Astrocyte (in vitro differentiated cells and primary cell): ENCODE data around the gene TAF3. TPM values are rescaled to one million over a fixed set of nuclear protein-coding genes. Genes with fewer than 3 reads are reported as not detected.
A peak's percentile ranks its signal among the peaks of the same experiment; 100 is the strongest.

Experiments
- DNase-seq: peaks from one replicate; pipeline ENCODE4 v3.0.0-alpha.2; 2010; ENCODE audit warnings: low read depth
- FAIRE-seq: peaks from 2 replicates; lab custom pipeline; 2011; peaks lifted over from hg19 to GRCh38; lab: Jason Lieb, UNC
- H2AFZ ChIP-seq: 2 replicates; pipeline ENCODE4 v1.6.0; 2012; ENCODE audit warnings: low read depth, low read length, inconsistent platforms
- H3K27ac ChIP-seq: 2 replicates; pipeline ENCODE4 v1.5.1; 2011; ENCODE audit warnings: low read depth, low read length, inconsistent platforms
- H3K27me3 ChIP-seq: 2 replicates; pipeline ENCODE4 v1.6.0; 2011; ENCODE audit warnings: low read length, inconsistent platforms; ENCODE audit not compliant: insufficient read depth
- H3K36me3 ChIP-seq: 2 replicates; pipeline ENCODE4 v1.5.1; 2011; ENCODE audit warnings: low read length, inconsistent platforms; ENCODE audit not compliant: insufficient read depth
- H3K4me1 ChIP-seq: 2 replicates; pipeline ENCODE4 v1.5.1; 2011; ENCODE audit warnings: low read length, inconsistent platforms; ENCODE audit not compliant: insufficient read depth
- H3K4me2 ChIP-seq: 2 replicates; pipeline ENCODE4 v1.6.0; 2012; ENCODE audit warnings: low read length, inconsistent platforms
- H3K4me3 ChIP-seq: 2 replicates; pipeline ENCODE4 v1.5.1; 2011; ENCODE audit warnings: low read depth, mild to moderate bottlenecking, low read length, inconsistent platforms; ENCODE audit not compliant: insufficient read depth
- H3K79me2 ChIP-seq: 2 replicates; pipeline ENCODE4 v1.6.0; 2012; ENCODE audit warnings: mild to moderate bottlenecking, low read length, inconsistent platforms; ENCODE audit not compliant: insufficient read depth
- H3K9ac ChIP-seq: 2 replicates; pipeline ENCODE4 v1.6.0; 2012; ENCODE audit warnings: mild to moderate bottlenecking, low read length, inconsistent platforms
- H3K9me3 ChIP-seq: 2 replicates; pipeline ENCODE4 v1.5.1; 2012; ENCODE audit warnings: low read depth, mild to moderate bottlenecking, low read length, inconsistent platforms; ENCODE audit not compliant: insufficient read depth
- H4K20me1 ChIP-seq: 2 replicates; pipeline ENCODE4 v1.6.0; 2012; ENCODE audit warnings: low read length, inconsistent platforms; ENCODE audit not compliant: insufficient read depth
- H3K27ac Mint-ChIP-seq: one replicate; pipeline ENCODE4 v1.8.0; 2021; ENCODE audit warnings: mild to moderate bottlenecking, mixed read lengths; ENCODE audit not compliant: unreplicated experiment
- H3K27me3 Mint-ChIP-seq: one replicate; pipeline ENCODE4 v1.8.0; 2021; ENCODE audit warnings: low read depth, mixed read lengths; ENCODE audit not compliant: unreplicated experiment
- H3K36me3 Mint-ChIP-seq: one replicate; pipeline ENCODE4 v1.8.0; 2021; ENCODE audit warnings: low read depth, mixed read lengths; ENCODE audit not compliant: unreplicated experiment
- H3K4me1 Mint-ChIP-seq: one replicate; pipeline ENCODE4 v1.8.0; 2021; ENCODE audit warnings: low read depth, mixed read lengths; ENCODE audit not compliant: unreplicated experiment
- H3K4me3 Mint-ChIP-seq: one replicate; pipeline ENCODE4 v1.8.0; 2021; ENCODE audit warnings: mild to moderate bottlenecking, moderate library complexity, mixed read lengths; ENCODE audit not compliant: unreplicated experiment
- H3K9me3 Mint-ChIP-seq: one replicate; pipeline ENCODE4 v1.8.0; 2021; ENCODE audit warnings: mild to moderate bottlenecking, mixed read lengths; ENCODE audit not compliant: unreplicated experiment
- EZH2 ChIP-seq: IDR thresholded peaks from 2 replicates; pipeline ENCODE4 v1.6.1; 2012; ENCODE audit warnings: mild to moderate bottlenecking, low read length, inconsistent platforms; ENCODE audit not compliant: insufficient read depth
- total RNA-seq: library from RNA; stranded (reverse); gene quantifications from 2 replicates; pipeline ENCODE4 v1.2.1, GENCODE V29; 2021
- TF ChIP-seq, protein P1 (sequence below): IDR thresholded peaks from 2 replicates; pipeline ENCODE4 v1.5.1; 2011; ENCODE audit warnings: low read depth, mild to moderate bottlenecking, inconsistent platforms, low read length, moderate library complexity; ENCODE audit not compliant: insufficient read depth

Gene TAF3
- total RNA-seq, 1 donor from 2014 or later, result 10.2 TPM

DNA sequence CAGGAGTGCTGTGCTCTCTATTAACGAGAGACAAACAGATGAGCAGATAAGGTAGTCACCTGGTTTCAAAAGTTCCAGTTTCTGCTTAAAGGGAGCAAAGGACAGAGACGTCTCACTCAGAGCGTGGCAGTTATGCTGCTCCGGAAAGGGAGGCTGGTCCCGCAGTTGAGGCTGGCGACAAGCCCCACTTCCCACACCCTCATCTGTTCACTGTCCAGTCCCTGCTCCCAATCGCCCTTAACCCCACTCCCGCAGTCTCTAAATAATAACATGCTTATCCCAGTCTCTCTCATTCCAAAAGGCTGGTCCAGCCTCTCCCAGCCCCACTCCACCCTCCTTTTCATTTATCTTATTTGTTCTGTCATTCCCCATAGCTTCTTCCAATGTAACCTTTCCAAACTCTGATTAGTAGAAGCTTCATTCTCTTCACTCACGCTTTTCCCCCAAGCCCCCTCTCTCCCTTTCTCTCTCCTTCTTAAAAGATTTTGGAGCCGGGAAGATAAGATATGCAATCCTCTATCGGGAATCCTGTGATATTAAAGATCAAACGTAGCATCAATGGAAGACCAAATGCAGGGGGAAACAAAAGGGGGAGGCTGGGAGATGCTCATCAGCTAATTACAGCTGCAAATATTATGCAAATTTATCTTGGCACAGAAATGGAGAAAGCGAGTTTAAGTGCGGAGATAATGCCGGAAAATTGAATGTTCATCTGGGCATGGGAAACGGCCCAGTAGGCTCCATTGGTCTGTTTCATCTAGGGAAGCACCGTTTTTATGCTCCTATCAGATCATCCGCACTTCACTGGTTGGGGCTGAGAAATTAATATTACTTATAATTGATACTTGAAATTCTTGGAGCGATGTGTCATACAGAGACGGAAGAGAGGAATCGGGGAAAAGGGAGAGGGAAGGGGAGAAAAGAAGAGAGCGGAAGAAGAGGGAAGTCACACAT is 219.9 kb downstream of the TAF3 start:
- H3K27ac Mint-ChIP-seq, result peak overlapping the region; percentile 79
- Histone ChIP-seq H3K9me3 (peaks cover 5% of the 10 kb centered on the region), H3K27me3 (peaks cover 94% of the 10 kb centered on the region), H3K4me1 (peaks cover 6% of the 10 kb centered on the region), H3K27ac (no peak overlapping the region), H3K4me3 (no peak overlapping the region), H3K36me3 (no peaks in the 10 kb centered on the region), H2AFZ (no peak overlapping the region), H4K20me1 (peaks cover 6% of the 10 kb centered on the region), H3K4me2 (no peak overlapping the region), H3K79me2 (no peaks in the 10 kb centered on the region), H3K9ac (no peak overlapping the region)
- H3K9me3 Mint-ChIP-seq, result peaks cover 22% of the 10 kb centered on the region
- H3K27me3 Mint-ChIP-seq, result peaks cover 79% of the 10 kb centered on the region
- H3K36me3 Mint-ChIP-seq, result no peaks in the 10 kb centered on the region
- peaks cover 6% of the 10 kb centered on the region for H3K4me1 Mint-ChIP-seq
- DNase-seq, result no peak
- no peak overlapping the region for H3K4me3 Mint-ChIP-seq
- TF ChIP-seq, protein P1, sequence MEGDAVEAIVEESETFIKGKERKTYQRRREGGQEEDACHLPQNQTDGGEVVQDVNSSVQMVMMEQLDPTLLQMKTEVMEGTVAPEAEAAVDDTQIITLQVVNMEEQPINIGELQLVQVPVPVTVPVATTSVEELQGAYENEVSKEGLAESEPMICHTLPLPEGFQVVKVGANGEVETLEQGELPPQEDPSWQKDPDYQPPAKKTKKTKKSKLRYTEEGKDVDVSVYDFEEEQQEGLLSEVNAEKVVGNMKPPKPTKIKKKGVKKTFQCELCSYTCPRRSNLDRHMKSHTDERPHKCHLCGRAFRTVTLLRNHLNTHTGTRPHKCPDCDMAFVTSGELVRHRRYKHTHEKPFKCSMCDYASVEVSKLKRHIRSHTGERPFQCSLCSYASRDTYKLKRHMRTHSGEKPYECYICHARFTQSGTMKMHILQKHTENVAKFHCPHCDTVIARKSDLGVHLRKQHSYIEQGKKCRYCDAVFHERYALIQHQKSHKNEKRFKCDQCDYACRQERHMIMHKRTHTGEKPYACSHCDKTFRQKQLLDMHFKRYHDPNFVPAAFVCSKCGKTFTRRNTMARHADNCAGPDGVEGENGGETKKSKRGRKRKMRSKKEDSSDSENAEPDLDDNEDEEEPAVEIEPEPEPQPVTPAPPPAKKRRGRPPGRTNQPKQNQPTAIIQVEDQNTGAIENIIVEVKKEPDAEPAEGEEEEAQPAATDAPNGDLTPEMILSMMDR, result no peak
- peak; percentile 56 for TF ChIP-seq EZH2
- no peak for FAIRE-seq

DNA sequence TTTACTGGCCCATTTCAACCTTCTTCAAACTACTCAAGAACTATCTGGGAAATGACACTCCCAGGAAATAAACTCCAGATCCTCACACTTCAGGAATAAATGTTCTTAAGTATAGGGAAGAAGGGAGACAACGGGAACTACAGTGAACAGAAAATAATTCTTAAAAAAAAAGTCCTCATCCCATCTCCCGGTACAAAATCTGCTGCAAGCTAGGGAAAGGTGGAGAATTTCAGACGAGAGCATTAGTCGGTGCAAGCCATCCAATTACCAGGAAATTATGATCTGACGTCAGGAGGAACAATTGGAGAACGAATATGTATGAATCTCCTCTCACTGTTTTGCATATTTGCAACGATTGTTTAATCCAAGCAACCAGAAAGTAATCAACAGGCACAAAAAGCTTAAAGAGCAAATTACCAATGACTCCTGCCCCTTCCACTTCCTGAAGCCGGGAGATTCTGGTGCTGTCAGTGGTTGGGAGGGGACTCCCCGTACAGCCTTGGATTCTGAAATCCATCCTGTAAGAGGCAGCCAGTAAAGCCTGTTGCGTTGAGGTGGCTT is 221.1 kb downstream of the TAF3 start:
- Histone ChIP-seq H3K36me3 (no peaks in the 10 kb centered on the region), H3K79me2 (no peaks in the 10 kb centered on the region), H3K4me2 (no peak overlapping the region), H3K27me3 (peaks cover 94% of the 10 kb centered on the region), H3K4me1 (peaks cover 6% of the 10 kb centered on the region), H3K9ac (no peak overlapping the region), H3K9me3 (peaks cover 3% of the 10 kb centered on the region), H3K4me3 (no peak overlapping the region), H4K20me1 (peaks cover 6% of the 10 kb centered on the region), H3K27ac (no peak overlapping the region), H2AFZ (no peak overlapping the region)
- no peak for DNase-seq
- Mint-ChIP-seq H3K4me1 (peaks cover 6% of the 10 kb centered on the region), H3K27ac (no peak overlapping the region), H3K36me3 (no peaks in the 10 kb centered on the region), H3K4me3 (no peak overlapping the region), H3K27me3 (peaks cover 79% of the 10 kb centered on the region), H3K9me3 (peaks cover 24% of the 10 kb centered on the region)
- peak; percentile 56 for TF ChIP-seq EZH2
- TF ChIP-seq, protein P1, result no peak
- no peak for FAIRE-seq

DNA sequence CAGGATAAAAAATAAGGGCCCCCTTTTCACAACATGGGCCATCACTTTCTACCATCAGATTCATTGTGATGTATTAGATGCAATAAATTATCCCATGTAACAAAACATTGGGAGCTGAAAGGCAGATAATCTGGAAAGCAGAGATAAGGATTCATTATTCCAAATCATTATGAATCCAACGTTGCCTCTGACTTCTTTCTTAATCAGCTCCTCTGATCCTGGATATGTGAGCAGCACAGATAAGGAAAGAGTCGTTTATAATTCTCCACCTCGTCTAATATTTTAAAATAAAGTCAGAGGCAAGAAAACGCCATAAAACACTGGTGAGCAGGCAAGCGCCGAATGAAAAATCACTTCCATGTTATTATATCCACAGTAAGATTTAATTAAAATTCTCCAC is 222.3 kb downstream of the TAF3 start:
- no peak overlapping the region for H2AFZ ChIP-seq
- H3K4me3 ChIP-seq, result no peak overlapping the region
- Mint-ChIP-seq H3K4me1 (peaks cover 2% of the 10 kb centered on the region), H3K36me3 (no peaks in the 10 kb centered on the region), H3K27ac (no peak overlapping the region), H3K9me3 (peaks cover 19% of the 10 kb centered on the region), H3K4me3 (no peak overlapping the region), H3K27me3 (peaks cover 82% of the 10 kb centered on the region)
- H3K79me2 ChIP-seq, result no peaks in the 10 kb centered on the region
- peaks cover 6% of the 10 kb centered on the region for H4K20me1 ChIP-seq
- H3K9me3 ChIP-seq, result peaks cover 3% of the 10 kb centered on the region
- no peaks in the 10 kb centered on the region for H3K4me1 ChIP-seq
- FAIRE-seq, result no peak
- H3K36me3 ChIP-seq, result no peaks in the 10 kb centered on the region
- H3K9ac ChIP-seq, result no peak overlapping the region
- TF ChIP-seq, protein P1, result no peak
- TF ChIP-seq EZH2, result no peak
- no peak for DNase-seq
- no peak overlapping the region for H3K4me2 ChIP-seq
- no peak overlapping the region for H3K27ac ChIP-seq
- H3K27me3 ChIP-seq, result peaks cover 97% of the 10 kb centered on the region
